Esophagus (tissue), 2 donors: ENCODE measurements around the gene FOXJ2. TPM values are rescaled to one million over a fixed set of nuclear protein-coding genes. Genes with fewer than 3 reads are reported as not detected.

Experiments
- H3K27ac ChIP-seq, 2 donors: one replicate each; pipeline ENCODE4 v1.5.1; 2013; ENCODE audit warnings: low read depth in 2 of 2, mild to moderate bottlenecking in 2 of 2, inconsistent platforms in 1 of 2, low read length in 1 of 2, moderate library complexity in 1 of 2
- H3K27me3 ChIP-seq, 2 donors: one replicate each; pipeline ENCODE4 v1.6.1; 2013; ENCODE audit warnings: low read length in 2 of 2, control low read depth in 1 of 2, mild to moderate bottlenecking in 1 of 2; ENCODE audit not compliant: insufficient read depth in 2 of 2, control insufficient read depth in 1 of 2
- H3K36me3 ChIP-seq, 2 donors: one replicate each; pipeline ENCODE4 v1.6.1; 2013; ENCODE audit warnings: low read length in 1 of 2; ENCODE audit not compliant: control insufficient read depth in 2 of 2, insufficient read depth in 2 of 2
- H3K4me1 ChIP-seq, 2 donors: one replicate each; pipeline ENCODE4 v1.6.1; 2013; ENCODE audit warnings: low read length in 1 of 2; ENCODE audit not compliant: control insufficient read depth in 2 of 2, insufficient read depth in 2 of 2
- H3K4me3 ChIP-seq, 2 donors: one replicate each; pipeline ENCODE4 v1.5.1; 2013; ENCODE audit warnings: low read length in 2 of 2, mild to moderate bottlenecking in 2 of 2, low read depth in 1 of 2, moderate library complexity in 1 of 2
- H3K9me3 ChIP-seq, 2 donors: one replicate each; pipeline ENCODE4 v1.6.1; 2013; ENCODE audit warnings: mild to moderate bottlenecking in 2 of 2, low read depth in 1 of 2, low read length in 1 of 2, moderate library complexity in 1 of 2; ENCODE audit not compliant: control insufficient read depth in 2 of 2, insufficient read depth in 1 of 2
- WGBS, 2 donors: extraction: QIAGEN DNeasy Blood & Tissue Kit; methylation state at CpG; one replicate each; pipeline ENCODE4 v1.1.7; 2013; 5-methylcytosine and 5-hydroxymethylcytosine counted together
- polyA plus RNA-seq, 2 donors: library from polyadenylated mRNA; stranded (reverse); fragments of 200-250 nt; gene quantifications; one replicate each; pipeline ENCODE4 v1.2.3, GENCODE V29; 2013
- donor health status: healthy with polysubstance abuse.
- donor health status: Bipolar disorder and iron deficiency.

The FOXJ2 gene
- polyA plus RNA-seq, 2 donors = 4.2 TPM

DNA sequence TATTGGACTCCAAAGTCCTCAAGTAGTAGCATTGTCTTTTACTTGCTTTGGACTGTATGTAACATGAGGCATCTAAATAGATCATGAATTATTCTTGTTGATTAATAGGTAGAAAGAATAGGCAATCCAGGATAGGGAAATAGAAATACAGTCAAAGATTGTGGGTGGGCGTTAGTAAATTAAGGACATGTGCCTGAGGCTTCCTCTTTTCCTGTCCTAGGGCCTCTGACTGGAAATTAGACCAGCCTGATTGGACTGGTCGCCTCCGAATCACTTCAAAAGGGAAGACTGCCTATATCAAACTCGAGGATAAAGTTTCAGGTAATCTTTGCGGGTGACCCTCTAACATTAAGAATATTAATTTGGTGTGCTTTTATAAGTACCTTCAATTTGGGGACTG is 57.2 kb downstream of the FOXJ2 start:
- peaks cover 10 to 16% of the 10 kb centered on the region in 2 donors for H3K36me3 ChIP-seq
- H3K4me3 ChIP-seq = no peak overlapping the region
- whole genome bisulfite sequencing, 2 donors = 93 to 94% methylated on average over 5 of the region's 5 CpGs
- H3K27ac ChIP-seq = no peak overlapping the region
- no peaks in the 10 kb centered on the region for H3K27me3 ChIP-seq
- H3K4me1 ChIP-seq = no peaks in the 10 kb centered on the region
- no peaks in the 10 kb centered on the region for H3K9me3 ChIP-seq

DNA sequence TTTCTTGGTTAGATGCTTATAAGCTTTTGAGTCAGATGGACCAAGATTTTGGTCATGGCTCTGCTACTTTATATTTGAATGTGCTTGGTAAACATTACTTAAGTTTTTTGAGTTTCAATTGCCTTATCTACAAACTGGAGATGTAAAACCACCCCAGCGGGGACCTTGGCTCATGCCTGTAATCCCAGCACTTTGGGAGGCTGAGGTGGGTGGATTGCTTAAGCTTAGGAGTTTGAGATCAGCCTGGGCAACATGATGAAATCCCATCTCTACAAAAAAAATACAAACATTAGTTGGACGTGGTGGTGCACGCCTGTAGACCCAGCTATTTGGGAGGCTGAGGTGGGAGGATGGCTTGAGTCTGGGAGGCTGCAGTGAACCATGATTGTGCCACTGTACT is 60.8 kb downstream of the FOXJ2 start:
- Histone ChIP-seq H3K4me3 (no peak overlapping the region), H3K27me3 (no peaks in the 10 kb centered on the region), H3K9me3 (no peaks in the 10 kb centered on the region), H3K27ac (no peak overlapping the region), H3K36me3 (peaks cover 14 to 19% of the 10 kb centered on the region in 2 donors), H3K4me1 (no peaks in the 10 kb centered on the region)
- WGBS, 2 donors = 97 to 98% methylated on average over 3 of the region's 3 CpGs

- no peak overlapping the region for H3K27ac ChIP-seq
- 91% methylated on average over 2 of the region's 2 CpGs for WGBS, 2 donors
- peaks cover 11 to 16% of the 10 kb centered on the region in 2 donors for H3K36me3 ChIP-seq
- H3K27me3 ChIP-seq = no peaks in the 10 kb centered on the region
- no peaks in the 10 kb centered on the region for H3K9me3 ChIP-seq
- no peak overlapping the region for H3K4me3 ChIP-seq
- no peaks in the 10 kb centered on the region for H3K4me1 ChIP-seq
Measured at GRCh38 chr12:8096281-8096915, 63.9 kb downstream of the FOXJ2 start.

DNA sequence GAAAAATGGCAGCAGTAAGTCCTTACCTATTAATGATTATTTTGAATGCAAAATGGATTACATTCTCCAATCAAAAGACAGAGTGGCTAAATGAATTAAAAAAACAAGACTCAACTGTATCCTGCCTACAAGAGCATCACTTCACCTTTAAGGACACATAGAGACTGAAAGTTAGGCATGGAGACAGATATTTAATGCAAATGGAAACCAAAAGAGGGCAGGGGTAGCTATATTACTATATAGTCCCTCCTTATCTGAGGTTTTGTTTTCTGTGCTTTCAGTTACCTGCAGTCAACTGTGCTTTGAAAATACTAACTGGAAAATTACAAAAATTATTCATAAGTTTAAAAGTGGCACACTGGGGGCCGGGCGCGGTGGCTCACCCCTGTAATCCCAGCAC is 66.7 kb downstream of the FOXJ2 start:
- H3K36me3 ChIP-seq = peaks cover 4 to 8% of the 10 kb centered on the region in 2 donors
- H3K27me3 ChIP-seq = no peaks in the 10 kb centered on the region
- WGBS, 2 donors = 98% methylated on average over 3 of the region's 3 CpGs
- no peak overlapping the region for H3K27ac ChIP-seq
- no peaks in the 10 kb centered on the region for H3K4me1 ChIP-seq
- no peak overlapping the region for H3K4me3 ChIP-seq
- H3K9me3 ChIP-seq = no peaks in the 10 kb centered on the region

Other genes starting within 250 kb of the FOXJ2 start
- under 1 TPM; under 0.01 to 0.02 TPM for gene NANOG, start 243.3 kb upstream of the FOXJ2 start, polyA plus RNA-seq
- gene SLC2A14, start 159.8 kb upstream of the FOXJ2 start, polyA plus RNA-seq = not detected
- gene SLC2A3, start 96.5 kb upstream of the FOXJ2 start, polyA plus RNA-seq = 1 to 10 TPM; 1.2 to 2.1 TPM
- under 1 TPM; 0.65 to 0.94 TPM for gene C3AR1, start 33.6 kb downstream of the FOXJ2 start, polyA plus RNA-seq
- gene NECAP1, start 49.6 kb downstream of the FOXJ2 start, polyA plus RNA-seq = 10 to 100 TPM; 12.0 to 12.1 TPM
- 1 to 10 TPM in 1 of 2 donors, under 1 TPM in 1; 0.92 to 1.3 TPM for gene CLEC4A, start 90.9 kb downstream of the FOXJ2 start, polyA plus RNA-seq
- not detected for gene ZNF705A, start 124.3 kb downstream of the FOXJ2 start, polyA plus RNA-seq
- gene FAM90A1, start 194.9 kb downstream of the FOXJ2 start, polyA plus RNA-seq = under 1 TPM; 0.13 to 0.18 TPM